Stimulated activated CD4-positive, alpha-beta T cell treated with anti-CD3 and anti-CD28 coated beads, Interleukin-15, amount 100 ng/mL, for 48 hours (primary cell): Measurements from ENCODE around the gene PBX1.
"Not testable (repeated sequence)": the region's sequence is repeated elsewhere in the genome, so short reads cannot be mapped to it uniquely, and the experiment has no call there.

Experiments
- DNase-seq, 2 donors: peaks; one replicate each; pipeline ENCODE4 v3.0.0-alpha.2; 2020; ENCODE audit warnings: low read depth in 2 of 2

PBX1 gene

GRCh38 chr1:164558461-164559341 is at the start of gene PBX1:
PBX1 (plus strand) TSS chr1:164559184.
- DNase-seq, result peak; percentile 62 to 72

- DNase-seq, result no peak
These were observed 48.5 kb upstream of the PBX1 start for GRCh38 chr1:164510435-164510834.

GRCh38 chr1:164511001-164511705 is 47.8 kb upstream of the PBX1 start:
- DNase-seq, result no peak

- DNase-seq, result no peak
These were observed 43.8 kb upstream of the PBX1 start for GRCh38 chr1:164515231-164515630.

GRCh38 chr1:164515711-164516331 is 43.2 kb upstream of the PBX1 start:
- DNase-seq, result no peak

GRCh38 chr1:164516591-164516990 is 42.4 kb upstream of the PBX1 start:
- DNase-seq, result no peak

- no peak for DNase-seq
These were observed 40.2 kb upstream of the PBX1 start for GRCh38 chr1:164518692-164519332.

- DNase-seq, result no peak
These were observed 39.6 kb upstream of the PBX1 start for GRCh38 chr1:164519426-164519825.

GRCh38 chr1:164524810-164525209 is 34.2 kb upstream of the PBX1 start:
- no peak for DNase-seq

- DNase-seq, result no peak
These were observed 23.9 kb upstream of the PBX1 start for GRCh38 chr1:164534863-164535610.

- not testable (repeated sequence) for DNase-seq
These were observed 6.5 kb upstream of the PBX1 start for GRCh38 chr1:164552463-164552988.

GRCh38 chr1:164557270-164557669 is 1.7 kb upstream of the PBX1 start:
- DNase-seq, result no peak

- DNase-seq, result peak in 1 of 2 donors; percentile 1
These were observed 513 bp downstream of the PBX1 start for GRCh38 chr1:164559342-164560051.

- no peak for DNase-seq
These were observed 1.1 kb downstream of the PBX1 start for GRCh38 chr1:164560121-164560541.

GRCh38 chr1:164560556-164560955 is 1.6 kb downstream of the PBX1 start:
- no peak for DNase-seq

- no peak for DNase-seq
These were observed 2.0 kb downstream of the PBX1 start for GRCh38 chr1:164561007-164561406.

GRCh38 chr1:164561472-164561871 is 2.5 kb downstream of the PBX1 start:
- no peak for DNase-seq

GRCh38 chr1:164562061-164562460 is 3.1 kb downstream of the PBX1 start:
- DNase-seq, result no peak

GRCh38 chr1:164562511-164562910 is 3.5 kb downstream of the PBX1 start:
- no peak for DNase-seq

- no peak for DNase-seq
These were observed 4.0 kb downstream of the PBX1 start for GRCh38 chr1:164562947-164563520.
